Activated naive CD8-positive, alpha-beta T cell treated with anti-CD3 and anti-CD28 coated beads for 36 hours (primary cell): ENCODE measurements around the gene LYZL2. TPM values are rescaled to one million over a fixed set of nuclear protein-coding genes. Genes with fewer than 3 reads are reported as not detected.

ENCODE experiments used
- DNase-seq: peaks from one replicate; pipeline ENCODE4 v3.0.0; 2021
- H3K27ac Mint-ChIP-seq: one replicate; pipeline ENCODE4 v1.8.0; 2022; ENCODE audit warnings: mild to moderate bottlenecking, moderate library complexity, mixed read lengths
- H3K27me3 Mint-ChIP-seq: one replicate; pipeline ENCODE4 v1.8.0; 2022; ENCODE audit warnings: mild to moderate bottlenecking, mixed read lengths
- H3K36me3 Mint-ChIP-seq: one replicate; pipeline ENCODE4 v1.8.0; 2021; ENCODE audit warnings: mild to moderate bottlenecking, mixed read lengths
- H3K4me1 Mint-ChIP-seq: one replicate; pipeline ENCODE4 v1.8.0; 2021; ENCODE audit warnings: mixed read lengths
- H3K4me3 Mint-ChIP-seq: one replicate; pipeline ENCODE4 v1.8.0; 2022; ENCODE audit warnings: mild to moderate bottlenecking, moderate library complexity, mixed read lengths
- H3K9me3 Mint-ChIP-seq: one replicate; pipeline ENCODE4 v1.8.0; 2022; ENCODE audit warnings: mixed read lengths
- total RNA-seq, 2 experiments: library from RNA; stranded (reverse); gene quantifications; one replicate each; pipeline ENCODE4 v1.2.3, GENCODE V29; 2021

LYZL2 gene
- total RNA-seq, 2 experiments from 2014 or later, result not detected

DNA sequence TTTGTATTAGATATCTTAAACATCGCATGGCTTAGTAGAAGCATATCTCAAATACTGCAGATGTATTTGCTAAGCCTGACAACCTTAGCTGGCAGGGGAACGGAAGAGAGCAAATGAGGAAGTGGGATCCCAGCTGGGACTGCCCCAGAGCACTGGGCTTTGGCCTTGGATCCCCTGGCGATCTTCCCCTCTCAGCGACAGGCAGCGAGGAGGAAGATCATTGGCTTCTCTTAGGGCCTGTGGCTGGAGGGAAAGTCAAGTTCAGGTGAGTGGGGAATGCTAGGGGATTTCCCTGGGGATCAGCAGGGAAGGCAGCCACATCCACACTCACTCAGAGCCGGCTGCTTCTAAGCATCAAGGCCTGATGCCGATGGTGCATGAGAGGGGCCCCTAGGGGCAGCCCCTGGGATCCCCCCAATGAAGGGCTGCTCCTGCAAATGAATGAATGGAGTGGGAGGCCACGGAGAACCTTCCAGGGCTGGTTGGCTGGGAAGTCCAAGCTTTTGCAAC, 42.0 kb downstream of the LYZL2 start:
- H3K9me3 Mint-ChIP-seq, result no peaks in the 10 kb centered on the region
- DNase-seq, result no peak
- no peak overlapping the region for H3K4me3 Mint-ChIP-seq
- H3K4me1 Mint-ChIP-seq, result peaks cover 6% of the 10 kb centered on the region
- H3K27me3 Mint-ChIP-seq, result peaks cover 11% of the 10 kb centered on the region
- no peaks in the 10 kb centered on the region for H3K36me3 Mint-ChIP-seq
- no peak overlapping the region for H3K27ac Mint-ChIP-seq

DNA sequence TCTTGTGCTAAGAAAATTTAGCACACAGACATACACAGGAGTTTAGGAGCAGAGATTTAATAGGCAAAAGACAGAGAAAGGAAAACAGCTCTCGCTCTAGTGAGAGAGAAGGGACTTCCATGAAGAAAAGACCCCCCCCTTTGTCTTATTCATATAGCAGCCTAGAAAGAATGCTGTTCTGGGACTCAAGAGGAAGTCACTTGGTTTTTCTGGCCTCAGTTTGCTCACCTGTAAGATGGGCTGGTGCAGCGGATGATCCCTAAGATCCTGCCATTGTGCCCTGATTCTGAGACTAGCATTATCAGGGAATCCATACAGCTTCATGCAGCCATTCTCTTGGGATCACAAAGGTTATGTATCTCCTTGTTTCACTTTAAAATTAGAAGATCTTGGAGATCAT, 42.7 kb downstream of the LYZL2 start:
- Mint-ChIP-seq H3K4me3 (no peak overlapping the region), H3K4me1 (peaks cover 6% of the 10 kb centered on the region), H3K36me3 (no peaks in the 10 kb centered on the region), H3K27ac (no peak overlapping the region), H3K9me3 (no peaks in the 10 kb centered on the region), H3K27me3 (peaks cover 9% of the 10 kb centered on the region)
- no peak for DNase-seq

DNA sequence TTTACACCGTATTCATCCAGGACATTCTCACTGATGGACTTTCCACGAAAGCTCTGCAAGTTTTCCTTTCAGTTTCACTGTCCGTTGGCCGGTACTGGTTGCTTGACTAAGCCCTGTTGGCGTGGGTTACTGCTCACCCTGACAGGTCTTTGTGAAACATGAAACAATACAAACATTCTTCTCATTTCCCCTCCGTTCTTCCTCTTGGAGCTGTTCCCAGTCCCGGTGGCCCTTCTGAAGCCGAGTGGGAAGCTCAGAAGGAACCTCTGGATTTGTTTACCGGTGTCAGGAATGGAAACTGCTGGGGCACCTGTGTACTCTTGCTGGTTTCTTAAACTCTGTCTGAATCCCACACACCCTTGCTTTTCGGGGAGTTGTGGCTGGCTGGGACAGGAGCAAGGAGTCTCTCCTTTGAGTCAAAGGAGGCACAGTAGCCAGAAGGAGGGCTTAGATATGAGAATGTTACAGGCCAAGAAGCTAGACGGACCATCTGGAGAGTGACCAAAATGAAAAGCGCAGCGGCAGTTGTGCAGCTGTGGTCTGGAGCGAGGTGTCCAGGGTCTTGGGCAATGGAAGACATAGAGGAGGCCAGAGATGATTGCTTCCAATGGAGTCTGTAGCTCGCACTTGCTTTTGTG, 45.7 kb downstream of the LYZL2 start:
- Mint-ChIP-seq H3K27me3 (peaks cover 10% of the 10 kb centered on the region), H3K27ac (no peak overlapping the region), H3K9me3 (no peaks in the 10 kb centered on the region), H3K4me3 (no peak overlapping the region), H3K4me1 (peaks cover 4% of the 10 kb centered on the region), H3K36me3 (no peaks in the 10 kb centered on the region)
- no peak for DNase-seq

DNA sequence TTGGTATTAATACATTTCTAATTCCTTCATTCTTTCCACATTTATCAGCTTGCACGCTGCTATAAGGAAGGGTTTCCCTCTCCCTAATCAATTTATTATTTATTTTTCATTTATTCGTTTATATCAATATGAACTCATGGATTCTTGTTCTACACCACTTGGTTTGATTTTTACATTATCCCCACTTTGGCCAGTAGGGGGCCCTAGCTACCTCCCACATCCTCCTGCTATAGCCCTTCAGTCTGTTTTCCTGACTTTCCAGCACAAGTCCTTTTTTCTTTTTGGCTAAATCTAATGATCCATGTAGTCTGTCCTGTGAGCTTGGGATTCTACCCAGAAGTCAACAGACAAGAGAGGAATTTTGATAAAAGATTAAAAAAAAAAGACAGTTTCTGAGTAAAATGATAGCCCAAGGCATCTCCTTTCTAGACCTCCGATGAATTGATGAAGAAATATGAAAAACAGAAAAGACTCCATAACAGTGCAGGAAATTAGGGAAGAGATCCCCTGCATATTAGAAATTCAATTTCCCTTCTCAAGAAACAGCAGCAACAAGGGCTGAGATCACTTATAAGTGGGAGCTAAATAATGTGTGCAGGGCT, 47.7 kb downstream of the LYZL2 start:
- DNase-seq, result no peak
- no peak overlapping the region for H3K4me3 Mint-ChIP-seq
- no peaks in the 10 kb centered on the region for H3K36me3 Mint-ChIP-seq
- H3K9me3 Mint-ChIP-seq, result no peaks in the 10 kb centered on the region
- H3K4me1 Mint-ChIP-seq, result peaks cover 4% of the 10 kb centered on the region
- peaks cover 10% of the 10 kb centered on the region for H3K27me3 Mint-ChIP-seq
- H3K27ac Mint-ChIP-seq, result no peak overlapping the region

DNA sequence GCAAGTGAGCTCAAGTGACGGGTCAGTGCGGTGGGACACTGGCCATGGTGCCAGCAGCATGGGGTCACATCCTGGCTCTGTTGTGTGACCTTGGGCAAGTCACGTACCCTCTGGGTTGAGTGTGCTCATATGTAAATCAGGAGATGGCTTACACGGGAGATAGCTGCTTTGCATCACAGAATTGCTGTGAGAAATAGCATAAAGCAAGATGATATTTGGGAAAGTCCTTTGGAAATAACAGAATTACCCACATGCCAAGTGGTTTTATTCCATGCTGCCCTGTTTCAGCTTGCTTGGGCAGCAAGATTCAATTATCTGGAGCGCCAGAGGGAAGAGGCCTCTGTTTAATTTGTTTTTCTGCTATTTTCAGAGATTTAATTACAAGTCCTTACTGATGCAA, 48.9 kb downstream of the LYZL2 start:
- Mint-ChIP-seq H3K4me3 (no peak overlapping the region), H3K27me3 (peaks cover 10% of the 10 kb centered on the region)

DNA sequence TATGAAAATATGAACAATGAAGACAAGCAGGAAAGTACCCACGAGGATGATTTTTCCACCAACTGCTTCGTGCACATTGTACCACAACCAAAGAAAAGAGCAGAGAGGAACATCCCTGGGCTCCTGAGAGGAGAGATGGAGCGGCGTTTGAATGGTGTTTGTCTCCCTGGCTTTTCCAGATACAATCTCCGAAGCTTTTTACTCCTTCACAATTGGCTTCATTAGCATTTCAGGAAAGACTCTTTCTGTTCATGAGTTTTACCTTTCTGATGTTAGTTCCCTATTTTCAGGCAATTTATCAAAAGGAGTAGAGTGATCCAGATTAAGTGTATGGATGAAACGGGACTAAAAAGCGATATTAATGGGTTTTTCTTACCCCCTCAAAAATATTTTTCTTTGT, 49.3 kb downstream of the LYZL2 start:
- Mint-ChIP-seq H3K27me3 (peaks cover 10% of the 10 kb centered on the region), H3K9me3 (no peaks in the 10 kb centered on the region), H3K27ac (no peak overlapping the region), H3K4me1 (peaks cover 4% of the 10 kb centered on the region), H3K36me3 (no peaks in the 10 kb centered on the region), H3K4me3 (no peak overlapping the region)
- no peak for DNase-seq

More for the DNA sequence above, 48.9 kb downstream of the LYZL2 start:
- DNase-seq, result no peak
- Mint-ChIP-seq H3K4me1 (peaks cover 4% of the 10 kb centered on the region), H3K36me3 (no peaks in the 10 kb centered on the region), H3K9me3 (no peaks in the 10 kb centered on the region), H3K27ac (no peak overlapping the region)

DNA sequence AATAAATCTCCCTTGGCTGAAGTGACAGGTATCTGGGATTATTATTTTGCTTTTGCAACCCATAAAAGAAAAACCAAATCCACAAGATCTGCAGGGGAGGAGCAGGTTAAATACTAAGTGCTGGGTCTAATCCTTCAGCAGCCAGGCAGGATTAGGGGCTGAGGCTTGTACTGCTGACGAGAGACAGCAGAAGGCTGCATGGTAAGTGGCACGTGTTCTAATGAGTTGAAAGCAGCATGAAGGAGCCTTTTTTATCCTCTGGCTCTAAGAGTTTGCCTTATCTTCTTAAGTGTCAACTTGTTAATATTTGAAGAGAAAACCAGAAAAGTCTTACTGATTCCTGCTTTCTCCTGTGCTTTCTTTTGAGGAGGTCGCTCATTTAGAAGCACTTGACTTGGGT, 50.0 kb downstream of the LYZL2 start:
- Mint-ChIP-seq H3K4me3 (no peak overlapping the region), H3K27me3 (peaks cover 10% of the 10 kb centered on the region), H3K36me3 (no peaks in the 10 kb centered on the region), H3K27ac (no peak overlapping the region), H3K4me1 (peaks cover 4% of the 10 kb centered on the region), H3K9me3 (no peaks in the 10 kb centered on the region)
- no peak for DNase-seq

DNA sequence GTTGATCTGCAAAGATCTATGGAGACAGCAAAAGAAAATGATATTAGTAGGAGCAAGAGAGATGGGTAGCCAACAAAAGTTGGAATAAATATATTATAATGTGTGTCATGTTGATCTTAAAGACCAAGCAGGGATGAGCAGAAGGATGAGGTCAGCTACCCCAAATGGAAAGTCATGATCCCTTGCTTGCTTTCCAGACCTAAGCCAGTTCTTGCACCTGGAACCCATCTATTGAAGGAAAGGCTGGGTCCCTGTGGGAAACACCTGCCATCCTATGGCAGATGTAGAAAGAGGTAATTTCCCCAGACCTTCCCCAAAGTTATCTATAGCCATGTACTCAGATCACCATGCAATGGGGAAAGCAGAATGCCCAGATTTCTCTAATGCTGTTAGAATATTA, 52.5 kb downstream of the LYZL2 start:
- Mint-ChIP-seq H3K36me3 (no peaks in the 10 kb centered on the region), H3K4me1 (no peaks in the 10 kb centered on the region), H3K27ac (no peak overlapping the region), H3K9me3 (no peaks in the 10 kb centered on the region), H3K27me3 (peaks cover 3% of the 10 kb centered on the region), H3K4me3 (no peak overlapping the region)
- DNase-seq, result no peak

DNA sequence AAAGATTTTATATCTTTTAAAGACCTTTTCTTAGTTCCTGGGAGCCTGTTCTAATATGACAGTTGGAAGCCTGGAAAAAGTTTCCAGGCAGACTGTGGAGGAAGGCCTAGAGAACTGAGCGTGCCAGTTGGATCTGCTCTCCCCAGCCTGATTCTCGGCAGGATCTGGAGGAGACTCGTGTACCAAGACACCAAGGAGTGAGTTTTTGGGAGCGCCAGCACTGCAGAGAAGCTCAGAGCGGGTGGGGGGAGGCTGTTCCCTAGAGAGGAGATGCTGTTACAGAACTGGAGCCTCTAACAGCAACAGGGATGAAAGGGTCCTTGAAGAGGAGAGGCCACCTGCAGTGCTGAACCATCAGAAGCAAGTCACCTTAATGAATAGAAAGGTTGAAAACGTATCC, 52.9 kb downstream of the LYZL2 start:
- Mint-ChIP-seq H3K4me1 (no peaks in the 10 kb centered on the region), H3K36me3 (no peaks in the 10 kb centered on the region), H3K27me3 (no peaks in the 10 kb centered on the region), H3K27ac (no peak overlapping the region), H3K9me3 (no peaks in the 10 kb centered on the region), H3K4me3 (no peak overlapping the region)
- no peak for DNase-seq

DNA sequence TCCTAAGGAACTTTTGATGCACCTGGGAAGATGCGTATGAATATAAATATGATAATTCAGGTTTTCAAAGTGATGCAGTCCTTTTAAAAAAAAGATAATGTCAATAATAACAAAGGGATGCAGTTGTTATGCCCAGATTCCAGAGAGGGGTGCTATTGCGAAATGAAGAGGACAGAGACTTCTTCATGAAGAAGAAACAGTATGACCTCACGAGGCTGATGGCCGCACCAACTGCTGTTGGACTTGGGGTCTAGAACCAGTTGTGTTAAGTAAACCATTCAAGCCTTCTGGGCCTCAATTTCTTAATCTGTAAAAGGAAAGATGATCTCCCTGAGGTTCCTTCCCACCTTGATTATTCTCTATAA, 55.1 kb downstream of the LYZL2 start:
- Mint-ChIP-seq H3K9me3 (no peaks in the 10 kb centered on the region), H3K27me3 (no peaks in the 10 kb centered on the region), H3K4me3 (no peak overlapping the region), H3K36me3 (no peaks in the 10 kb centered on the region), H3K4me1 (no peaks in the 10 kb centered on the region), H3K27ac (no peak overlapping the region)
- DNase-seq, result no peak

DNA sequence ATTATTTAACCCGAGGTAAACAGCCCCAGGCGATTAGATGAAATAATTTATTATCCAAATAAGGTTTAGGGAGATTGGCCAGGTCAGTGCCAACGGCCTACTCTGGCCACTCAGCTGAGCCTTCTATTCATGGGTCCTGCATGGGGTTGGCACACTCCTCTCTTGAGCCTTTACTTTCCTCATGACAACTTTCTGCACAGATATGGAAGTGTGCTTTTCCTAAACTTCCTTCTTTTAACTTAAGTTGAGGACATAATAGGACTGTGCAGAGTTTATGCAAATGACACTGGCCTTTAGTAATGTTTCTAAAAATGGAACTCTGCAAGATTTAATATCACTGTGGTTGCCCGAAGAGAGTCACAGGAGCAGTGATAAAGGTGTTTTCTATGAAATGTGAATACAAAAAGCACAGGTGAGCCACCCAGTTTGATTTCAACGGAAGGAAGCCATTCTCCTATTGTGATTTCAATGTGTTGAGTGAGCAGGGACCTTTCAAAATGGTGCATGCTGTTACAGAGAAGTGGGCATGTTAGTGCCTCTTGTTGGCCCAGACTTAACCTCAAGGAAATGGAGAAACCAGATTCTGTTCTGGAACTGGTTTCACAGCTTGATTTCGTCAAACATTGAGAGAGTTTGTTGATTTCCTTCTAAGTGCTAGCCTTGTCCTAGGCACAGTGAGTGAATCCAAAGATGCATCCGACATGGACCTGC, 55.7 kb downstream of the LYZL2 start:
- Mint-ChIP-seq H3K27me3 (no peaks in the 10 kb centered on the region), H3K27ac (no peak overlapping the region), H3K4me3 (no peak overlapping the region), H3K4me1 (no peaks in the 10 kb centered on the region), H3K36me3 (no peaks in the 10 kb centered on the region), H3K9me3 (no peaks in the 10 kb centered on the region)
- no peak for DNase-seq

DNA sequence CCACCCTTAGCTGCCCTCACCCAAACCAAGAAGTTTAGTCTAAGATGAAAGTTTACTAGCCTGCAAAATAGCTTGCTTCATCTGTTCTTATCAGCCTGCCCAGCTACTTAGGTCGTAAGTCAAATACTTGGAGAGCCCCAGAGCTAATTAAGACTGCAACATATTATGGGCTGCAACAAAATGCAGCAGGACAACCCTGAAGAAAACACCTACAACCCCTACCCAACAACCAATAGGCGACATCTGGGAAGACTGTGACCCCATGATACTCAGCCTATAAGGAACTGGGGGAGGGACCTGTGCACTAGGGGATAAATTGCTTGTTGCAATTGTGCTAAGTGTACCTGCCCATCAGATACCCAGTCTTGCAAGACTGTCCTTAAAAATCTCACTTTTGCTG, 64.1 kb downstream of the LYZL2 start:
- no peak for DNase-seq

DNA sequence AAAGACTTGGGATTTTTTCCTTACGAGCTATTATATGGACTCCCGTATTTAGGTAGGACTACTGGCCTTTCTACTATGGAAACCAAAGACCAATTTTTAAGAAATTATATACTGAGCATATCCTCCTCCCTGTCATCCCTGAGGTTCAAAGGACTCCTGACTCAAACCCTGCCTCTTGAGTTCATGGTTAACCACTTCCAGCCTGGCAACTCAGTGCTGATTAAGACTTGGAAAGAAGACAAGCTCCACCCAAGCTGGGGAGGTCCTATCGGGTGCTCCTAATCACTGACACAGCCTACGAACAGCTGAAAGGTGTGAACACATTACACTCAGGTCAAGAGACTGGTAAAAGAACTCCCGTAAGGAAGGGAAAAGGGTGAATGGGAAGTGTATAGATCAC, 66.8 kb downstream of the LYZL2 start:
- DNase-seq, result peak; percentile 20
- H3K27ac Mint-ChIP-seq, result no peak overlapping the region
- H3K4me1 Mint-ChIP-seq, result peaks cover 3% of the 10 kb centered on the region

More for the DNA sequence above, 64.1 kb downstream of the LYZL2 start:
- Mint-ChIP-seq H3K27me3 (no peaks in the 10 kb centered on the region), H3K4me3 (no peak overlapping the region), H3K4me1 (peaks cover 3% of the 10 kb centered on the region), H3K36me3 (no peaks in the 10 kb centered on the region), H3K27ac (no peak overlapping the region), H3K9me3 (no peaks in the 10 kb centered on the region)

More for the DNA sequence above, 66.8 kb downstream of the LYZL2 start:
- Mint-ChIP-seq H3K9me3 (no peaks in the 10 kb centered on the region), H3K36me3 (no peaks in the 10 kb centered on the region), H3K4me3 (no peak overlapping the region), H3K27me3 (no peaks in the 10 kb centered on the region)
